Diencephalon (tissue), 1 donor: ENCODE measurements around the gene GRPEL2. TPM values are rescaled to one million over a fixed set of nuclear protein-coding genes. Genes with fewer than 3 reads are reported as not detected.

Experiments
- total RNA-seq: library from RNA; depleted of rRNA; stranded (reverse); fragments of >200 nt; gene quantifications from one replicate; pipeline ENCODE4 v1.2.3, GENCODE V29; 2014

Gene GRPEL2
- total RNA-seq = 54.7 TPM

GRCh38 chr5:149345147-149345891, at the start of gene GRPEL2:
GRPEL2 (plus strand) TSS chr5:149345499; CDS start chr5:149345540, 41 bp downstream.

GRCh38 chr5:149357370-149358293, 12.3 kb downstream of the GRPEL2 start, which contains the start of gene PCYOX1L:
PCYOX1L (plus strand) TSS chr5:149358046; CDS start chr5:149358069, 23 bp downstream.

DNA sequence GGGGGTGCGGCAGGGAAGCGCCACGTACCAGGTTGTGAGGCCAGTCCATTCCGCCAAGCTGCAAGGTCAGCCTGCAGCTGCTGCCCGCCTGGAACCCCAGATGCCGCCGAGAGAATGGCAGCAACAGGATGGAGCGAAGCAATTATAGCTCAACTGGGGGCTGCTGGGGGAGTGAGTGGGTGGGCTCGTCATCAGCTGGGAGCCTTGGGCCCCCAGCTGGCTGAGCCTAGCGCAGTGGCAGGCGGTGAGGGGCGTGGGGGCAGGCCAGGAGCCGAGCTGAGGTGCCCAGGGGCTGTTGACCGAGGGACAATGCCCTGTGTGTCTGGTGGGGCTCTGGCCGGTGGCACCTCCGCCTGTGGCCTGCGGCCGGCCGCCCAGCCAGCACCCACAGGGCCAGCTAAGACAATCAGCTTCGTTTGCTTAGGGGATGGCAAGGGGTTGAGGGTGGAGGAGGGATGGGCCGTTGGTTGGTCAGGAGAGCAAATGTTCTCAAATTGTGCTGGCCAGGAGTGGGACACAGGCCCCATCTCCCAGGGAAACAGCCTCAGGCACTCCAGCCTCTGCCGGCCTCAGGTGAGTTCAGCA, 34.0 kb downstream of the GRPEL2 start, which contains the start of gene IL17B:
Gene IL17B, minus strand, starts transcription at position 116 of the 585 bp plus-strand sequence. Its CDS starts 67 bp downstream, at position 49.

Other genes starting within 250 kb of the GRPEL2 start
- 53.1 TPM for gene ABLIM3, start 204.0 kb upstream of the GRPEL2 start, total RNA-seq
- gene AFAP1L1, start 73.6 kb upstream of the GRPEL2 start, total RNA-seq = 5.5 TPM
- 13.6 TPM for gene PCYOX1L, start 12.5 kb downstream of the GRPEL2 start, total RNA-seq
- gene IL17B, start 33.8 kb downstream of the GRPEL2 start, total RNA-seq = not detected
- gene CSNK1A1, start 205.9 kb downstream of the GRPEL2 start, total RNA-seq = 267 TPM
- gene ARHGEF37, start 236.0 kb downstream of the GRPEL2 start, total RNA-seq = 3.0 TPM